ENCODE data around the gene PRM1. TPM values are rescaled to one million over a fixed set of nuclear protein-coding genes. Genes with fewer than 3 reads are reported as not detected.

The PRM1 gene
- total and polyA plus RNA-seq, 4 donors: not detected

GRCh38 chr16:11255737-11256660 lies 25.1 kb downstream of the PRM1 start, which contains the start of gene SOCS1 (continued):
- TF ChIP-seq REST (IDR thresholded peaks at IDR 0.05) (peak; percentile 8), HNF4G (IDR thresholded peaks at IDR 0.05) (no peak), TAF1 (conservative IDR thresholded peaks at IDR 0.05) (peak; percentile 74), FOXA1 (IDR thresholded peaks at IDR 0.05) (no peak), MAX (IDR thresholded peaks at IDR 0.05) (no peak), SP1 (IDR thresholded peaks at IDR 0.05) (no peak)

GRCh38 chr16:11254913-11255736 lies 26.0 kb downstream of the PRM1 start:
- Histone ChIP-seq H3K36me3 (ENCODE audit: control insufficient read depth in 4 of 4, insufficient read depth in 3 of 4, low read depth in 1 of 4, low read length in 3 of 4) (peaks cover 0 to 1% (median 0%) of the 10 kb centered on the region in 4 donors), H3K9me3 (ENCODE audit: control insufficient read depth in 4 of 4, low read length in 3 of 4) (no peaks in the 10 kb centered on the region), H3K4me3 (ENCODE audit: low read depth in 1 of 3, low read length in 3 of 3) (peak overlapping the region; percentile 62 to 76 (median 67)), H3K27ac (ENCODE audit: low read depth in 1 of 2, low read length in 2 of 2) (peak overlapping the region; percentile 63 to 80), H3K4me1 (ENCODE audit: control insufficient read depth in 4 of 4, insufficient read depth in 4 of 4, low read length in 3 of 4) (peaks cover 10 to 43% (median 28%) of the 10 kb centered on the region in 4 donors), H3K9ac (ENCODE audit: low read depth in 1 of 2, low read length in 2 of 2) (peak overlapping the region in 1 of 2 donors; percentile 42), H3K27me3 (ENCODE audit: control insufficient read depth in 4 of 4, insufficient read depth in 4 of 4, low read length in 3 of 4) (no peaks in the 10 kb centered on the region)
- no peak for DNase-seq (ENCODE audit: low spot score)
- 12% methylated on average over 105 of the region's 105 CpGs for WGBS
- no peak for TF ChIP-seq ZBTB33 (IDR thresholded peaks at IDR 0.05)
- TF ChIP-seq MAX (IDR thresholded peaks at IDR 0.05): no peak
- TF ChIP-seq ATF3 (IDR thresholded peaks at IDR 0.05): no peak
- no peak for TF ChIP-seq EGR1 (IDR thresholded peaks at IDR 0.05; ENCODE audit: low read depth in 2 of 2)
- TF ChIP-seq GABPA (IDR thresholded peaks at IDR 0.05 in 1 of 2, conservative IDR thresholded peaks at IDR 0.05 in 1 of 2): no peak
- no peak for TF ChIP-seq FOXA1 (IDR thresholded peaks at IDR 0.05)
- TF ChIP-seq HNF4A (conservative IDR thresholded peaks at IDR 0.05): no peak
- no peak for TF ChIP-seq YY1 (IDR thresholded peaks at IDR 0.05)
- TF ChIP-seq REST (IDR thresholded peaks at IDR 0.05): no peak
- no peak for TF ChIP-seq CTCF (IDR thresholded peaks at IDR 0.05; ENCODE audit: low read depth, low read length, missing input control)
- no peak for TF ChIP-seq FOXA2 (IDR thresholded peaks at IDR 0.05)
- TF ChIP-seq RAD21 (IDR thresholded peaks at IDR 0.05): no peak
- TF ChIP-seq JUND (IDR thresholded peaks at IDR 0.05): no peak
- TF ChIP-seq NR2F2 (IDR thresholded peaks at IDR 0.05): no peak
- no peak for TF ChIP-seq TAF1 (conservative IDR thresholded peaks at IDR 0.05)
- TF ChIP-seq SP1 (IDR thresholded peaks at IDR 0.05): no peak
- TF ChIP-seq HNF4G (IDR thresholded peaks at IDR 0.05): no peak
- no peak for TF ChIP-seq RXRA (IDR thresholded peaks at IDR 0.05)
